CD4-positive, alpha-beta T cell (primary cell): ENCODE results near the gene ITGAX. TPM values are rescaled to one million over a fixed set of nuclear protein-coding genes. Genes with fewer than 3 reads are reported as not detected.
A peak's percentile ranks its signal among the peaks of the same experiment; 100 is the strongest.

Experiments
- ATAC-seq: fragments of 200-7000 bp; cut with Tn5 transposase; one replicate; pipeline ENCODE4 v1.10.0; 2022; ENCODE audit warnings: mild to moderate bottlenecking; ENCODE audit not compliant: poor library complexity
- CTCF ChIA-PET: fragments of 350-600 bp; sonication (Branson Sonifier 250); formaldehyde crosslinking; loops from one replicate; lab custom pipeline; 2021; ENCODE audit warnings: antibody characterized with exemption, inconsistent platforms; lab: Charles Lee
- POLR2A ChIA-PET: fragments of 350-600 bp; sonication (Branson Sonifier 250); formaldehyde crosslinking; loops from one replicate; lab custom pipeline; 2021; ENCODE audit warnings: antibody characterized with exemption, inconsistent platforms; lab: Charles Lee
- DNase-seq, 14 experiments: peaks; one replicate each; pipeline ENCODE4 v3.0.0-alpha.2; 2013 to 2020; ENCODE audit warnings: mixed read lengths in 2 of 14
- H3K27ac ChIP-seq, 2 donors: one replicate each; pipeline versions ENCODE4 v1.5.1 to v1.7.0; 2013; ENCODE audit warnings: low read length in 2 of 2, low read depth in 1 of 2, mild to moderate bottlenecking in 1 of 2
- H3K27me3 ChIP-seq, 2 experiments: 1 replicate in 1 of 2; 2 replicates in 1 of 2; pipeline versions ENCODE4 v1.6.1 to v1.7.0; 2013; ENCODE audit warnings: low read length in 2 of 2, control low read depth in 1 of 2, mild to moderate bottlenecking in 1 of 2, moderate library complexity in 1 of 2; ENCODE audit not compliant: insufficient read depth in 2 of 2, control insufficient read depth in 1 of 2
- H3K36me3 ChIP-seq: one replicate; pipeline ENCODE4 v1.6.1; 2013; ENCODE audit warnings: low read length, control low read depth; ENCODE audit not compliant: insufficient read depth
- H3K4me1 ChIP-seq: one replicate; pipeline ENCODE4 v1.6.1; 2013; ENCODE audit warnings: low read length, control low read depth; ENCODE audit not compliant: insufficient read depth
- H3K4me3 ChIP-seq: one replicate; pipeline ENCODE4 v1.5.1; 2013; ENCODE audit warnings: mild to moderate bottlenecking, low read length, moderate library complexity
- H3K9me3 ChIP-seq, 2 experiments: 1 replicate in 1 of 2; 2 replicates in 1 of 2; pipeline versions ENCODE4 v1.6.1 to v1.7.0; 2013; ENCODE audit warnings: low read length in 2 of 2, mild to moderate bottlenecking in 2 of 2, control low read depth in 1 of 2, moderate library complexity in 1 of 2; ENCODE audit not compliant: control insufficient read depth in 1 of 2, insufficient read depth in 1 of 2
- H3K27ac Mint-ChIP-seq: one replicate; pipeline ENCODE4 v1.8.0; 2020; ENCODE audit warnings: mixed read lengths
- H3K27me3 Mint-ChIP-seq: one replicate; pipeline ENCODE4 v1.8.0; 2021; ENCODE audit warnings: mixed read lengths
- H3K36me3 Mint-ChIP-seq: one replicate; pipeline ENCODE4 v1.8.0; 2021; ENCODE audit warnings: low read depth, mixed read lengths
- H3K4me1 Mint-ChIP-seq: one replicate; pipeline ENCODE4 v1.8.0; 2021; ENCODE audit warnings: low read depth, mixed read lengths
- H3K4me3 Mint-ChIP-seq: one replicate; pipeline ENCODE4 v1.8.0; 2020; ENCODE audit warnings: mild to moderate bottlenecking, mixed read lengths
- H3K9me3 Mint-ChIP-seq: one replicate; pipeline ENCODE4 v1.8.0; 2020; ENCODE audit warnings: mixed read lengths
- CTCF ChIP-seq: fragments of 200-600 bp; IDR thresholded peaks from one replicate; pipeline ENCODE4 v1.8.0; 2022; ENCODE audit warnings: antibody characterized with exemption, mild to moderate bottlenecking
- intact Hi-C, 2 experiments: fragments of 100-400 bp; cut with DNase I in 1 of 2; cut with micrococcal nuclease in 1 of 2; formaldehyde crosslinking; loops; one replicate each; pipeline versions ENCODE4 v1.15.1 to v1.9.0; 2023 to 2025; cut with DNase I, micrococcal nuclease
- total RNA-seq, 174 experiments: library from RNA in 2 of 174; stranded (reverse) in 2 of 174; gene quantifications; one replicate each; pipeline ENCODE4 v1.2.3 and lab custom pipeline; 2021 to 2026

Gene ITGAX
- total RNA-seq, 2 experiments from 2014 or later = 5.5 to 6.0 TPM

- Mint-ChIP-seq H3K27me3 (peaks cover 5% of the 10 kb centered on the region), H3K4me3 (no peak overlapping the region), H3K27ac (no peak overlapping the region), H3K36me3 (no peaks in the 10 kb centered on the region), H3K4me1 (no peaks in the 10 kb centered on the region), H3K9me3 (no peaks in the 10 kb centered on the region)
- Histone ChIP-seq H3K9me3 (peaks cover 0 to 4% of the 10 kb centered on the region in 2 experiments), H3K4me1 (peaks cover 4% of the 10 kb centered on the region), H3K4me3 (no peak overlapping the region), H3K27ac (no peak overlapping the region), H3K27me3 (no peaks in the 10 kb centered on the region), H3K36me3 (no peaks in the 10 kb centered on the region)
- no peak for TF ChIP-seq CTCF
- POLR2A ChIA-PET = no interaction called here
- peak in 1 of 14 experiments; percentile 33 for DNase-seq
- intact Hi-C loops = no loop called here
- ATAC-seq = no peak
- CTCF ChIA-PET = no interaction called here
Observed at GRCh38 chr16:31347445-31347844, 7.5 kb upstream of the ITGAX start.

- POLR2A ChIA-PET = no interaction called here
- no peak for TF ChIP-seq CTCF
- no peaks in the 10 kb centered on the region for H3K27me3 ChIP-seq
- Mint-ChIP-seq H3K27ac (no peak overlapping the region), H3K4me1 (no peaks in the 10 kb centered on the region), H3K4me3 (no peak overlapping the region), H3K9me3 (no peaks in the 10 kb centered on the region), H3K36me3 (no peaks in the 10 kb centered on the region), H3K27me3 (peaks cover 5% of the 10 kb centered on the region)
- no peak overlapping the region for H3K4me3 ChIP-seq
- H3K27ac ChIP-seq = no peak overlapping the region
- ATAC-seq (no peak), DNase-seq (no peak)
- CTCF ChIA-PET = no interaction called here
- H3K9me3 ChIP-seq = peaks cover 0 to 4% of the 10 kb centered on the region in 2 experiments
- H3K36me3 ChIP-seq = no peaks in the 10 kb centered on the region
- intact Hi-C loops = no loop called here
- peaks cover 12% of the 10 kb centered on the region for H3K4me1 ChIP-seq
Observed at GRCh38 chr16:31348579-31348978, 6.4 kb upstream of the ITGAX start.

GRCh38 chr16:31350275-31351005 is 4.5 kb upstream of the ITGAX start:
- intact Hi-C loops = no loop called here
- H3K36me3 Mint-ChIP-seq = no peaks in the 10 kb centered on the region
- no peaks in the 10 kb centered on the region for H3K9me3 Mint-ChIP-seq
- peaks cover 25% of the 10 kb centered on the region for H3K4me1 ChIP-seq
- DNase-seq = peak in 2 of 14 experiments; percentile 62 to 73
- H3K9me3 ChIP-seq = peaks cover 0 to 4% of the 10 kb centered on the region in 2 experiments
- ChIA-PET POLR2A (no interaction called here), CTCF (no interaction called here)
- H3K4me1 Mint-ChIP-seq = peaks cover 11% of the 10 kb centered on the region
- no peak overlapping the region for H3K27ac ChIP-seq
- peak overlapping the region; percentile 29 for H3K27ac Mint-ChIP-seq
- no peak overlapping the region for H3K4me3 Mint-ChIP-seq
- peak; percentile 26 for ATAC-seq
- H3K36me3 ChIP-seq = no peaks in the 10 kb centered on the region
- no peak overlapping the region for H3K4me3 ChIP-seq
- H3K27me3 ChIP-seq = no peaks in the 10 kb centered on the region
- no peak for TF ChIP-seq CTCF
- H3K27me3 Mint-ChIP-seq = peaks cover 5% of the 10 kb centered on the region
